ENCODE data around the gene PLD6.

GRCh38 chr17:17179371-17179827 is 26.7 kb downstream of the PLD6 start:
- TF ChIP-seq CTCF (optimal IDR thresholded peaks at IDR 0.05 in 1 of 3, IDR thresholded peaks at IDR 0.05 in 1 of 3, conservative IDR thresholded peaks at IDR 0.05 in 1 of 3; ENCODE audit: extremely low read depth in 1 of 3, insufficient read depth in 2 of 3, low read length in 3 of 3) = no peak
- TF ChIP-seq EZH2 (IDR thresholded peaks at IDR 0.05; ENCODE audit: low read length) = no peak
